ENCODE data around the gene TLL1.

Gene TLL1

GRCh38 chr4:165909947-165910346 is 36.9 kb downstream of the TLL1 start:
- TF ChIP-seq CTCF (IDR thresholded peaks at IDR 0.05; ENCODE audit: low read length), result no peak
- no peak for TF ChIP-seq EZH2 (IDR thresholded peaks at IDR 0.05; ENCODE audit: borderline replicate concordance, low read length)

GRCh38 chr4:165915215-165915614 is 42.2 kb downstream of the TLL1 start:
- no peak for TF ChIP-seq CTCF (IDR thresholded peaks at IDR 0.05; ENCODE audit: low read length)
- no peak for TF ChIP-seq EZH2 (IDR thresholded peaks at IDR 0.05; ENCODE audit: borderline replicate concordance, low read length)
- Histone ChIP-seq H3K4me3 (ENCODE audit: low read depth, low read length, poor library complexity, severe bottlenecking) (no peak overlapping the region), H3K27me3 (ENCODE audit: insufficient read depth, low read length) (no peaks in the 10 kb centered on the region), H3K9ac (ENCODE audit: low read length) (no peak overlapping the region), H3K36me3 (ENCODE audit: insufficient read depth, low read length) (no peaks in the 10 kb centered on the region), H2AFZ (ENCODE audit: low read length) (no peak overlapping the region), H3K27ac (ENCODE audit: low read depth, low read length, poor library complexity, severe bottlenecking) (no peak overlapping the region), H3K79me2 (ENCODE audit: insufficient read depth, low read length) (no peaks in the 10 kb centered on the region), H3K9me2 (ENCODE audit: low read depth, low read length) (no peaks in the 10 kb centered on the region), H3K9me3 (ENCODE audit: low read length) (no peaks in the 10 kb centered on the region), H4K20me1 (ENCODE audit: insufficient read depth, low read length) (no peaks in the 10 kb centered on the region), H3K4me2 (ENCODE audit: low read length) (no peak overlapping the region), H3F3A (ENCODE audit: insufficient read depth, low read length) (no peaks in the 10 kb centered on the region), H3K4me1 (ENCODE audit: insufficient read depth, low read length, severe bottlenecking) (no peaks in the 10 kb centered on the region)

More at GRCh38 chr4:165909947-165910346, 36.9 kb downstream of the TLL1 start:
- Histone ChIP-seq H2AFZ (ENCODE audit: low read length) (no peak overlapping the region), H3K9ac (ENCODE audit: low read length) (no peak overlapping the region), H4K20me1 (ENCODE audit: insufficient read depth, low read length) (no peaks in the 10 kb centered on the region), H3K9me3 (ENCODE audit: low read length) (no peaks in the 10 kb centered on the region), H3K4me2 (ENCODE audit: low read length) (no peak overlapping the region), H3K4me3 (ENCODE audit: low read depth, low read length, poor library complexity, severe bottlenecking) (no peak overlapping the region), H3F3A (ENCODE audit: insufficient read depth, low read length) (no peaks in the 10 kb centered on the region), H3K79me2 (ENCODE audit: insufficient read depth, low read length) (no peaks in the 10 kb centered on the region), H3K9me2 (ENCODE audit: low read depth, low read length) (no peaks in the 10 kb centered on the region), H3K4me1 (ENCODE audit: insufficient read depth, low read length, severe bottlenecking) (no peaks in the 10 kb centered on the region), H3K27ac (ENCODE audit: low read depth, low read length, poor library complexity, severe bottlenecking) (no peak overlapping the region), H3K27me3 (ENCODE audit: insufficient read depth, low read length) (no peaks in the 10 kb centered on the region), H3K36me3 (ENCODE audit: insufficient read depth, low read length) (no peaks in the 10 kb centered on the region)

GRCh38 chr4:165921546-165921945 is 48.5 kb downstream of the TLL1 start:
- H3K79me2 ChIP-seq (ENCODE audit: insufficient read depth, low read length), result no peaks in the 10 kb centered on the region
- H3K4me3 ChIP-seq (ENCODE audit: low read depth, low read length, poor library complexity, severe bottlenecking), result no peak overlapping the region
- no peaks in the 10 kb centered on the region for H3K9me2 ChIP-seq (ENCODE audit: low read depth, low read length)
- H3K27me3 ChIP-seq (ENCODE audit: insufficient read depth, low read length), result no peaks in the 10 kb centered on the region
- no peaks in the 10 kb centered on the region for H3K4me1 ChIP-seq (ENCODE audit: insufficient read depth, low read length, severe bottlenecking)
- no peak overlapping the region for H2AFZ ChIP-seq (ENCODE audit: low read length)
- H3F3A ChIP-seq (ENCODE audit: insufficient read depth, low read length), result no peaks in the 10 kb centered on the region
- no peaks in the 10 kb centered on the region for H3K36me3 ChIP-seq (ENCODE audit: insufficient read depth, low read length)
- no peak overlapping the region for H3K9ac ChIP-seq (ENCODE audit: low read length)
- H3K27ac ChIP-seq (ENCODE audit: low read depth, low read length, poor library complexity, severe bottlenecking), result no peak overlapping the region
- TF ChIP-seq EZH2 (IDR thresholded peaks at IDR 0.05; ENCODE audit: borderline replicate concordance, low read length) (no peak), CTCF (IDR thresholded peaks at IDR 0.05; ENCODE audit: low read length) (no peak)
- H4K20me1 ChIP-seq (ENCODE audit: insufficient read depth, low read length), result no peaks in the 10 kb centered on the region
- H3K9me3 ChIP-seq (ENCODE audit: low read length), result no peaks in the 10 kb centered on the region
- H3K4me2 ChIP-seq (ENCODE audit: low read length), result no peak overlapping the region
